Measurements from ENCODE around the gene BBS7. TPM values are rescaled to one million over a fixed set of nuclear protein-coding genes. Genes with fewer than 3 reads are reported as not detected.

BBS7 gene
- total RNA-seq, 1 donor, result 6.2 TPM

GRCh38 chr4:121796283-121796682, 74.0 kb downstream of the BBS7 start:
- no peak for DNase-seq (ENCODE audit: low read depth in 2 of 3, low spot score in 2 of 3)

DNA sequence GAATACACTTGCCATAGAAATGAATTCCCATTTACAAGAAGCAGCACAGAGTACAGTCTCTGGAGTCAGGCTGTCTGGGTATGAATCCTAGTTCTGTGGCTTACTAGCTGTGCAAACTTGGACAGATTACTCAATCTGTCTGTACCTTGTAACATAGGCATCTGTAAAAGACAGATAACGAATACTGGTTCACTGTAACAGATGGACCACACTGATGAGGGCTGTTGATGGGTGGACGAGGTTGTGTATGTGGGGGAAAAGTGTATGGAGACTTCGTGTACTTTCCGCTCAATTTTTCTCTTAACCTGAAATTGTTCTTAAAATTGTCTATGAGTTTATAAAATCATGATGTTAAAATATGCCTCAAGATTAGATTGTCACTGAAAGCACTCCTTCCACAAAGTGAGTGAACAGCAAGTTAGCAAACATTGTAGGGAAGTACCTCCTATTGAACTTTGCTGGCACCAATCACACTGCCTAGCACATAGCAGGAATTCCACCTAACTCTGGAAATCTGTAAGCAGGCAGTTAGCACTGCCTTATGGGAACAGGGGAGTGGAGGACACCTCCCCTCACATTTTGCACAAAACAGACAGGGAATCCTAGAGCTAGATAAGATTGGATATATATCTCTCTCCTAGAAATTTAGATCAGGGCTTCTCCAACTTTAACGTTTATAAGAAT, 75.6 kb downstream of the BBS7 start:
- DNase-seq (ENCODE audit: low read depth in 2 of 3, low spot score in 2 of 3), result peak in 2 of 3 donors; percentile 17 to 26

GRCh38 chr4:121792966-121793365, 77.3 kb downstream of the BBS7 start:
- DNase-seq (ENCODE audit: low read depth in 2 of 3, low spot score in 2 of 3), result no peak

DNA sequence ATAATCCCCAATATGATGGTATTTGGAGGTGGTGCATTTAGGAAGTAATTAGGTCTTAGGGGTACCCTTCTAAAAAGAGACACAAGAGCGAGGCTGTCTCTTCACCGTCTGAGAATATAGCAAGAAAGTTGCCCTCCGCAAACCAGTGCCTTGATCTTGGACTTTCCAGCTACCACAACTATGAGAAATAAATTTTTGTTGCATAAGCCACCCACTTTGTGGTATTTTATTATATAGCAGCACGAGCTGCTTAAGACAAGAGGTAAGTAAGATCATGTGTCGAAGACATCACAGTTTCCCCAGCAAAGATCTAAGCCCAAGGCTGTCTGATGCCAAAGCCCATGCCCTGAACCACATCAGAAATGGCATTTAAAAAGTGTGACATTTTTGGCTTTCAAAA, 78.8 kb downstream of the BBS7 start:
- DNase-seq (ENCODE audit: low read depth in 2 of 3, low spot score in 2 of 3), result no peak

GRCh38 chr4:121790976-121791375, 79.3 kb downstream of the BBS7 start:
- peak in 1 of 3 donors; percentile 4 for DNase-seq (ENCODE audit: low read depth in 2 of 3, low spot score in 2 of 3)

DNA sequence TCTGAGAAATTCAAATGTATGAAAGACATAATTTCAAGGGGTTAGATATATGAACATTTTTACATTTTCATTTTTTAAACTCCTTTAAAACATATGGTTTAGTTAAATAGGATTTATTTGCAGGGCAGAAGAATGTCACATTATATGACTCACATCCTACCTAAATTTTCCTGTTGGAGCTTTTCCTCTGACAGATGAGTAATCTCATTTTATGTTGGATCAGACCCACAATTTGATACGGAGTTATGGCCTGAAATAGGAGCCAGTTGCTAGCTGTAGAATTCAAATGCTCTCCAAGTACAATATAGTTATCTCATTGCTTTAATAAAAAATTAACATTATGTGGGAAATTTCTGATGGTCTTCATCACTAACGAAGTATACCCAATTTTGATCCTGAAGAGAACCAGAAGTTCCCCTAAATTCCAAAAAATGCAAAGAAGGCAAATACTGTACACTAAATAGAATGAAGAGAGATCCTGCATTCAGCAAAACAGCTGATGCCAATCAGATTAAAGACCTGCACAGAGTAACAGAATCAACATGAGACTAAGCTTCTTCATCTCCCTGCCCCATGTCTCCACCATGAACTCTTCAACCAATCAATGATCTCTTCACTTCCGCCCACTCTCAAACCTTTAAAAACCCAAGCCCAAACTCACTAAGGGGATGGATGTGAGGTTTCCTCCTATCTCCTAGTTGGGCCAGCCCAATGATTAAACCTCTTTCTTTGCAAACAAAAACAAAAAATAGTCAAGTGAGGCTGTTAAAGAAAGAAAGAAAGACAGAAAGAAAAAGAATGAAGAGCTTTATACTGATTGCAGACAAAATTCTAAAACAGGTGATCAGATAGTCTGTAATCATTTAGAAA, 80.1 kb downstream of the BBS7 start:
- no peak for DNase-seq (ENCODE audit: low read depth in 2 of 3, low spot score in 2 of 3)

- no peak for DNase-seq (ENCODE audit: low read depth in 2 of 3, low spot score in 2 of 3)
Measured at GRCh38 chr4:121789455-121789854, 80.8 kb downstream of the BBS7 start.

DNA sequence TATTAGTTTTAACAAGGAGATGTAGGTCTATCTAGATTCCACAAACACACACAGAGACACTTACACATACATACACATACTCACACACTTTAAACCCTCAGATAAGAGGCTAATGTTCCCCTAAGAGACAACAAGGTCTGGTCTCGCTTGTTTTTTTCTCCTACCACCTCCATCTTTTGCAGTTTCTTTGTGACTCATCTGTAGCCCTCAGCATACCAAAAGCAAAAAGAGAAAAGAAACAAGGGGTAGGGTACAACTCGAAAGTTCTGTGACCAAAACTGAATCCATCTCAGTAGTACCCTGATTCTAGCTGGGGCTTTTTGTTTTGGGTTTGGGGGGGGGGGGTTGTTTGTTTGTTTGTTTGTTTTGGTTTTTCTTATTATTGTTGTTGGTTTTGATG, 81.4 kb downstream of the BBS7 start:
- DNase-seq (ENCODE audit: low read depth in 2 of 3, low spot score in 2 of 3), result no peak

GRCh38 chr4:121786221-121786620, 84.1 kb downstream of the BBS7 start:
- no peak for DNase-seq (ENCODE audit: low read depth in 2 of 3, low spot score in 2 of 3)

DNA sequence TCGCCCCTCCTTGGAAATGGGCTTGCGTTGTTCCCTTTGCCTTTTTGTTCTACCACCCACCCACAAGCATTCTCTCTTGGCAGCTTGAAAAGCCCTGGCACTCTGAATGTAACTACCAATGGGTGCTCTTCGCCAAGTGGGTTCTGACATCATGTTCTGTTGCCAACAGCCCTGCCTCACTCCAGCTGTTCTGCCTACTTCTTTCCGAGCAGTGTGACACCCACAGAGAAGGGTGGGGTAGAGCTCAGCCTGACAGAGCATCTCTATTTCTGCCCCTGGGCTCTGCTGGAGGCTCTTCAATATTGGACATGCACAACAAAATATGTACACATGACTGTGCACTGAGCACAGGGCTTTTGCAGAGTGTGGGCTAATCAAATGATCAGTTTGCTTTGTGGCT, 84.8 kb downstream of the BBS7 start:
- DNase-seq (ENCODE audit: low read depth in 2 of 3, low spot score in 2 of 3), result no peak

DNA sequence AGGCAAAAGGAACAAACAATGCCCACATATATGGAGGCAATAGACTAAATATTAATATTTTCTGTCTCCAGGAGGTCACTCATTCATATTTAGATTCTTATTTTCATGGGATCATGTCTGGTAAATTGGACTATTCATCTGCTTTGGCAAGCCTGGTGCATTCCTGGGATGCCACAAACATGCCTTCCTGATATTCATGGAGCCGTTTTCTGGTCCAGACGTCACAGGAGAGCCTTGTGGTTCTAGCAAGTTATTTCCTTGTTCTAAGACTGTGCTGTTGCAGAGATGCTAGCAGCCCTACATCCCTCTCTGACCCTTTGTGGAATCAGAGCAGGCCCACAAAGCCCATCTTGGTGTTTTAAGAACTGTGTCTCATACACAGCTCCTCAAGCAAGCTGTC, 85.3 kb downstream of the BBS7 start:
- no peak for DNase-seq (ENCODE audit: low read depth in 2 of 3, low spot score in 2 of 3)

GRCh38 chr4:121784401-121784800, 85.9 kb downstream of the BBS7 start:
- DNase-seq (ENCODE audit: low read depth in 2 of 3, low spot score in 2 of 3), result no peak

- no peak for DNase-seq (ENCODE audit: low read depth in 2 of 3, low spot score in 2 of 3)
Measured at GRCh38 chr4:121783210-121783609, 87.1 kb downstream of the BBS7 start.

- no peak for DNase-seq (ENCODE audit: low read depth in 2 of 3, low spot score in 2 of 3)
Measured at GRCh38 chr4:121778991-121779628, 91.2 kb downstream of the BBS7 start.

- no peak for DNase-seq (ENCODE audit: low read depth in 2 of 3, low spot score in 2 of 3)
Measured at GRCh38 chr4:121777625-121778024, 92.6 kb downstream of the BBS7 start.

DNA sequence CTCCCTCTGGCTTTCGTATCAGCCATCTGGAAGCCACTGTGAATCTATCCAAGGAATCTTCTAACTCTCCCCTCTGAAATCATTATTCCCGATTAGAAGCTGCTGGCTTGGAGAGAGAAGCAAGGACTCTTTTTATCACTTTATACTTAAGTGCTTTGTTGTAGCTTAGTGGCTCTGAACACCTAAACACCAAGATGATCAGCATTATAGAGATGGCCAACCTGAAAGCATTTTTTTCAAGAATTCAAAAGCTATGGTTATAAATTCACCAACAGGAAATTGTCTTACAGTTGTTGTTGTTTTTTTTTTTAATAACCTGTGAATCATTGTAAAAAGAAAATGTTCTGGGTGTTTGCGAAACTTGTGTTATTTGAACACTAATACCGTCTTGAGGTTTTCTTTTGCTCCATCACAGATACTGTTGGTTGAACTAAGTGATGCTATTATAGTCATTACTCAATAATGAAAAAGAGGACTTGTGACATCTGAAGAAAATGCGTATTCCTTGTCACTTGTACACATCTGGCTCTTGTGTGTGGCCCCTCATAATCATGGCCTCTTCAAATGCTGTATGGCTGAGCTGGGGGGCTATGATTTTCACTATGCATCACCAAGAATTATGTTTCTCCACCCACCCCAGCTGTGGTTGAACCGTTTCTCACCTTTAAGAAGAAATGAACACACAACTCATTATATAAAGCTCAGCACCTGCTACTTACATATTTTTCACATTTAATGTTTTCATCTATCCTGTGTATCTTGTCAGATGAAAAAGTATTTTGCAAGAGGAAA, 93.5 kb downstream of the BBS7 start:
- no peak for DNase-seq (ENCODE audit: low read depth in 2 of 3, low spot score in 2 of 3)

Other genes starting within 250 kb of the BBS7 start
- gene ANXA5, start 173.5 kb downstream of the BBS7 start, total RNA-seq, result 34.5 TPM
- gene SMIM43, start 105.3 kb downstream of the BBS7 start, total RNA-seq, result under 0.01 TPM
- gene EXOSC9, start 69.2 kb downstream of the BBS7 start, total RNA-seq, result 25.9 TPM
- gene CCNA2, start 46.6 kb downstream of the BBS7 start, total RNA-seq, result 4.6 TPM
- not detected for gene TRPC3, start 81.6 kb upstream of the BBS7 start, total RNA-seq

Measured in hematopoietic multipotent progenitor cell (in vitro differentiated cells).